T-cell (primary cell): Measurements from ENCODE around the gene SYNGR3. TPM values are rescaled to one million over a fixed set of nuclear protein-coding genes. Genes with fewer than 3 reads are reported as not detected.

ENCODE experiments used
- ATAC-seq, 4 experiments: fragments of 200-7000 bp in 3 of 4; fragments of 150-1000 bp in 1 of 4; cut with Tn5 transposase; replicated peaks in 1 of 4; 1 replicate in 3 of 4; 2 replicates in 1 of 4; pipeline ENCODE4 v1.10.0; 2021; ENCODE audit warnings: moderate library complexity in 3 of 4, mild to moderate bottlenecking in 2 of 4, moderate number of reproducible peaks in 1 of 4
- CTCF ChIA-PET, 2 donors: fragments of 300-600 bp; sonication (Branson Sonifier 250); formaldehyde crosslinking; loops; one replicate each; lab custom pipeline; 2022; ENCODE audit warnings: antibody characterized with exemption in 2 of 2; lab: Charles Lee
- POLR2A ChIA-PET, 2 donors: fragments of 300-600 bp; sonication (Branson Sonifier 250); formaldehyde crosslinking; loops; one replicate each; lab custom pipeline; 2022; ENCODE audit warnings: antibody characterized with exemption in 2 of 2; lab: Charles Lee
- DNase-seq, 35 experiments: peaks; one replicate each; pipeline versions ENCODE4 v3.0.0 to v3.0.0-alpha.2; 2013 to 2023
- H3K27ac ChIP-seq: one replicate; pipeline ENCODE4 v1.5.1; 2013; ENCODE audit warnings: low read length
- H3K27me3 ChIP-seq, 2 experiments: replicated peaks in 1 of 2; 1 replicate in 1 of 2; 2 replicates in 1 of 2; pipeline versions ENCODE4 v1.6.1 to v1.7.0; 2013; ENCODE audit warnings: low read length in 1 of 2, mixed read lengths in 1 of 2; ENCODE audit not compliant: control insufficient read depth in 2 of 2, insufficient read depth in 2 of 2; ENCODE audit errors: extremely low read depth in 1 of 2
- H3K36me3 ChIP-seq, 2 donors: 1 replicate in 1 of 2; 2 replicates in 1 of 2; pipeline versions ENCODE4 v1.6.1 to v1.7.0; 2013; ENCODE audit warnings: low read length in 1 of 2; ENCODE audit not compliant: control insufficient read depth in 2 of 2, insufficient read depth in 1 of 2; ENCODE audit errors: extremely low read depth in 1 of 2
- H3K4me1 ChIP-seq, 2 experiments: 1 replicate in 1 of 2; 2 replicates in 1 of 2; pipeline versions ENCODE4 v1.6.1 to v1.7.0; 2013; ENCODE audit warnings: low read length in 2 of 2, mixed read lengths in 1 of 2; ENCODE audit not compliant: insufficient read depth in 2 of 2, control insufficient read depth in 1 of 2; ENCODE audit errors: extremely low read depth in 1 of 2
- H3K4me3 ChIP-seq, 2 donors: 1 replicate in 1 of 2; 2 replicates in 1 of 2; pipeline versions ENCODE4 v1.5.1 to v1.7.0; 2013; ENCODE audit warnings: mild to moderate bottlenecking in 2 of 2, low read length in 1 of 2, moderate library complexity in 1 of 2; ENCODE audit not compliant: control insufficient read depth in 1 of 2; ENCODE audit errors: extremely low read depth in 1 of 2
- H3K9me3 ChIP-seq: 2 replicates; pipeline ENCODE4 v1.7.0; 2013
- H3K27ac Mint-ChIP-seq, 2 donors: one replicate each; pipeline ENCODE4 v1.8.0; 2020 to 2021; ENCODE audit warnings: mild to moderate bottlenecking in 2 of 2, mixed read lengths in 2 of 2
- H3K27me3 Mint-ChIP-seq, 2 donors: one replicate each; pipeline ENCODE4 v1.8.0; 2021 to 2022; ENCODE audit warnings: mixed read lengths in 2 of 2
- H3K36me3 Mint-ChIP-seq: one replicate; pipeline ENCODE4 v1.8.0; 2021; ENCODE audit warnings: mixed read lengths
- H3K4me1 Mint-ChIP-seq, 3 donors: one replicate each; pipeline ENCODE4 v1.8.0; 2020 to 2022; ENCODE audit warnings: mixed read lengths in 3 of 3, mild to moderate bottlenecking in 1 of 3
- H3K4me3 Mint-ChIP-seq, 3 donors: one replicate each; pipeline ENCODE4 v1.8.0; 2020 to 2022; ENCODE audit warnings: mild to moderate bottlenecking in 3 of 3, mixed read lengths in 3 of 3, moderate library complexity in 3 of 3
- H3K9me3 Mint-ChIP-seq, 3 donors: one replicate each; pipeline ENCODE4 v1.8.0; 2020 to 2022; ENCODE audit warnings: mixed read lengths in 3 of 3
- WGBS: methylation state at CpG from one replicate; pipeline ENCODE4 v1.1.5; 2013; ENCODE audit warnings: missing lambda C conversion rate; ENCODE audit not compliant: insufficient coverage; 5-methylcytosine and 5-hydroxymethylcytosine counted together
- total RNA-seq, 35 experiments: library from RNA in 6 of 35; stranded (reverse) in 6 of 35; fragments of 120-200 nt in 1 of 35; gene quantifications; one replicate each; pipeline versions ENCODE4 v1.2.1 to v1.2.4 and lab custom pipeline; 2013 to 2026

SYNGR3 gene
- total RNA-seq, 5 donors from 2014 or later (not counting 1 experiment from before 2014, with no cell fraction given): 1.1 to 5.7 (median 1.7) TPM

DNA sequence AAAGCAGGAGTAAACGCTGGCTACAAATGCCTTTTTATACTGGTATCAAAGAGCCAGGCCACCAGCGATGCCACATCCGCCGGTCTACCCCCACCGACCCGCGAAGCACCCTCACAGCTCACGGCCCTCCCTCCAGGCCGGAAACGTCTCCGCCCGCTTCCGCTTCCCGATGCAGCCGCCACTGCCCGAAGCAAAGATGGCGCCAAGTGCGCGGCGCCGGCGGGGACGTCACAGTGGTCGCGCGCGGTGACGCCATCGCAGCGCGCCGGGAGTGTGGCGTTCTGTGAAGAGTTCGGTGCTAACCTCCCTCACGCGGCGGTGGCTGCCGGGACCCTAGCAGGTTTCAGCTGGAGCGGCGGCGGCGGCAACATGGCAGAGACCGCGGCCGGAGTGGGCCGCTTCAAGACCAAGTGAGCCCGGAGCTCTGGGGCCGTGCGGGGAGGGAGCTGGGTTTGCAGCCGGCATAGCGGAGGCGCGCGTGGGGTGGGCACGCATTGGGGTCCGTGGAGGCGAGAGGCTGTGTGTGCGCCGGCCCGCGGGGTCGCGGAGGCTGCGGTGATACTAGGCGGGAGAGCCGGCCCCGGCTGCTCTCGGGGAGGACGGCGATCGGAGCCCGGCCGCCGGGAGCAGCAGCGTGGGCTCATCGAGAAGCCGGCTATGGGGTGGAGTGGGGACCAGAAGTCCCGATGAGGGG lies 17.8 kb upstream of the SYNGR3 start, which contains the start of gene TBL3:
TSS of gene TBL3 (plus strand) at position 258 of the 694 bp plus-strand sequence. CDS start at position 370, 112 bp downstream.
- POLR2A ChIA-PET: no interaction called here
- Histone ChIP-seq H3K27ac (peak within 1 kb of the TSS; percentile 85), H3K36me3 (peaks cover 13 to 28% of the 10 kb centered on the region in 2 donors), H3K4me1 (peaks cover 2 to 32% of the 10 kb centered on the region in 2 experiments), H3K4me3 (peak within 1 kb of the TSS; percentile 72 to 73), H3K9me3 (no peaks in the 10 kb centered on the region), H3K27me3 (peaks cover 0 to 41% of the 10 kb centered on the region in 2 experiments)
- DNase-seq (peak; percentile 92 to 98 (median 95)), ATAC-seq (peak; percentile 95 to 97 (median 96))
- H3K9me3 Mint-ChIP-seq: no peaks in the 10 kb centered on the region
- peak within 1 kb of the TSS; percentile 99 to 100 for H3K27ac Mint-ChIP-seq
- CTCF ChIA-PET: interaction anchor here in 1 of 2 donors (1.0 kb wide), 1 partner anchor 13 kb away, joined by 4 read pairs; the partner anchor contains the start of gene NDUFB10
- peaks cover 18 to 23% (median 21%) of the 10 kb centered on the region in 3 donors for H3K4me1 Mint-ChIP-seq
- peaks cover 0 to 4% of the 10 kb centered on the region in 2 donors for H3K27me3 Mint-ChIP-seq
- peaks cover 16% of the 10 kb centered on the region for H3K36me3 Mint-ChIP-seq
- peak within 1 kb of the TSS; percentile 92 to 99 (median 95) for H3K4me3 Mint-ChIP-seq
- WGBS: under 1% methylated on average over 76 of the region's 78 CpGs

DNA sequence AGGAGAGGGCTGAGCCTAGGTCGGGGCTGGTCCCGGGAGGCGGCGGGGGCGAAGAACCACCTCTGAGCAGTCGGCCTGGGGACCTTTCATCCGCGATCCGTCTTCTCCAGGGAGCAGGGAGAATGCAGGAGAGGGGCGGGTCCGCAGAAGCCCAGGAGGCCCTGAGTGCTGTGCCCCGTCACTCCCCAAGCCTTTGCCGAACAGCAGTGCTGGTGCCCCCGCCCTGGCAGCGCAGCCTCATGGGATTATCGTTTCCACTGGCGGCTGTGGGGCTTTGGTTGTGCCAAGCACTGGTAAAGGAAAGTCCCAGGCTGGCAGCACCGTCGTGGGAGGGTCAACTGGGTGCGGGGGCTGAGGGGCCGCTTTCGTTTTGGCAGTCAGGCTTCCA lies 17.3 kb upstream of the SYNGR3 start:
- peak overlapping the region; percentile 92 to 99 (median 95) for H3K4me3 Mint-ChIP-seq
- peaks cover 13 to 32% of the 10 kb centered on the region in 2 donors for H3K36me3 ChIP-seq
- H3K36me3 Mint-ChIP-seq: peaks cover 18% of the 10 kb centered on the region
- CTCF ChIA-PET: no interaction called here
- DNase-seq (no peak), ATAC-seq (no peak)
- H3K27me3 Mint-ChIP-seq: peaks cover 0 to 4% of the 10 kb centered on the region in 2 donors
- no peak overlapping the region for H3K27ac Mint-ChIP-seq
- H3K9me3 ChIP-seq: no peaks in the 10 kb centered on the region
- H3K4me1 Mint-ChIP-seq: peaks cover 18 to 23% (median 21%) of the 10 kb centered on the region in 3 donors
- peaks cover 0 to 47% of the 10 kb centered on the region in 2 experiments for H3K27me3 ChIP-seq
- H3K4me1 ChIP-seq: peaks cover 2 to 32% of the 10 kb centered on the region in 2 experiments
- H3K27ac ChIP-seq: no peak overlapping the region
- H3K9me3 Mint-ChIP-seq: no peaks in the 10 kb centered on the region
- POLR2A ChIA-PET: no interaction called here
- WGBS: 1% methylated on average over 22 of the region's 22 CpGs
- peak overlapping the region; percentile 72 to 73 for H3K4me3 ChIP-seq

DNA sequence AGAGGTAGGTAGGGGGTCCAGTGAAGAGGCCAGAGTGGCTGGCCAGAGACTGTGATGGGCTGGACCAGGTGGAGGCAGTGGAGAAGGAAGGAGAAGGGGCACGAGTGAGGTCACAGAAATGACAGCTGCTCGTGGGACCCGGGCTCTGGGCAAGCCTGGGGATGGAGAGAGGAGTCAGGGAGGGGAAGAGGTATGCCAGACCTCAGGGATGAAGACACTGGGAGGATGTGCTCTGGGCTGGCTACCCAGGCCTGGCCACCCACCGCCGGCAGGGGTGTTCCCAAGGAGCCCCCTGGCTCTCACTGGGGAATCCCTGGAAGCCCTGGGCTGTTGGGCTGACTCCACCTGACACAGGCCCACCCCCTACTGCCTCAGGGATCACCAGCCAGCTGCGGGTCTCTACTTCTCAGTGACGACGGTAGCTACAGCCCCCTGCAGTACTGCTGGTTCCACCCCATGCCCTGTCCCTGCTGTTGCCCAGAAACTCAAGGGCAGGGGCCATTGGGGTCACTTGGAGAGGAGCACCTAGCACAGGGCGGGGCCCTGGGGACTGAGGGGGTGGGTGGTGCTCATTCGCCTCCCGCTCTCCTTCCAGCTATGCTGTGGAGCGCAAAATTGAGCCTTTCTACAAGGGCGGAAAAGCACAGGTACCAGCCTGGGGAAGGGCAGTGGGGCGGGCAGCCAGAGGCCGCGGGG lies 16.2 kb upstream of the SYNGR3 start:
- Histone ChIP-seq H3K4me3 (no peak overlapping the region), H3K36me3 (peaks cover 17 to 38% of the 10 kb centered on the region in 2 donors), H3K9me3 (no peaks in the 10 kb centered on the region), H3K27ac (no peak overlapping the region), H3K4me1 (peaks cover 2 to 32% of the 10 kb centered on the region in 2 experiments), H3K27me3 (peaks cover 0 to 58% of the 10 kb centered on the region in 2 experiments)
- H3K4me1 Mint-ChIP-seq: peaks cover 18 to 23% (median 21%) of the 10 kb centered on the region in 3 donors
- ChIA-PET CTCF (no interaction called here), POLR2A (no interaction called here)
- 87% methylated on average over 13 of the region's 16 CpGs for WGBS
- no peak overlapping the region for H3K27ac Mint-ChIP-seq
- DNase-seq: no peak
- no peaks in the 10 kb centered on the region for H3K9me3 Mint-ChIP-seq
- peak overlapping the region in 2 of 3 donors; percentile 28 to 99 for H3K4me3 Mint-ChIP-seq
- ATAC-seq: no peak
- peaks cover 0 to 4% of the 10 kb centered on the region in 2 donors for H3K27me3 Mint-ChIP-seq
- H3K36me3 Mint-ChIP-seq: peaks cover 20% of the 10 kb centered on the region

DNA sequence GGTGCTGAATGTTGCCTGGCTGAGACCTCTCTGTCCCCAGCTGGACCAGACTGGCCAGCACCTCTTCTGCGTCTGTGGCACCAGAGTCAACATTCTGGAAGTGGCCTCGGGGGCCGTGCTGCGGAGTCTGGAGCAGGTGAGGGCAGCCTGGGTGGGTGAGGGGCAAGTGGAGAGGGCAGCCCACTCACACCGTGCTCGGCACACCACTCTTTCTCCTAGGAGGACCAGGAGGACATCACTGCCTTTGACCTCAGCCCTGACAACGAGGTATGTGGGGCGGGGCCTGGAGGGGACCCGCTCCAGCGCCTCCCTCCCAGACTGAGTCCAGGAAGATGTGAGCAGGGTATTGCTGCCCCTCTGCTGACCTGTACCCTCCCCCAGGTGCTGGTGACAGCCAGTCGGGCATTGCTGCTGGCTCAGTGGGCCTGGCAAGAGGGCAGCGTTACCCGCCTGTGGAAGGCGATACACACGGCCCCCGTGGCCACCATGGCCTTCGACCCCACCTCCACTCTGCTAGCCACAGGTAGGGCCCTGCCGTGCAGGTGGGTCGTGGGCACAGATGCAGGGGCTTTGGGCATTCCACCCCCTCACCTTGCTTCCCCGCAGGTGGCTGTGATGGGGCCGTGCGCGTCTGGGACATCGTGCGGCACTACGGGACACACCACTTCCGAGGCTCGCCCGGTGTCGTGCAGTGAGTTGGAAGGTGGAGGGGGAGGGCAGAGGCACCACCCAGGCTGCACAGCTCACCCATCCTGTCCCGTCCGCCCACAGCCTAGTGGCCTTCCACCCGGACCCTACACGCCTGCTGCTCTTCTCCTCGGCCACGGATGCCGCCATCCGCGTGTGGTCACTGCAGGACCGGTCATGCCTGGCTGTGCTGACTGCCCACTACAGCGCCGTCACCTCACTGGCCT lies 15.4 kb upstream of the SYNGR3 start:
- H3K36me3 Mint-ChIP-seq: peaks cover 20% of the 10 kb centered on the region
- H3K4me3 ChIP-seq: no peak overlapping the region
- H3K27me3 ChIP-seq: peaks cover 0 to 62% of the 10 kb centered on the region in 2 experiments
- H3K9me3 ChIP-seq: no peaks in the 10 kb centered on the region
- H3K4me1 Mint-ChIP-seq: peaks cover 18 to 23% (median 21%) of the 10 kb centered on the region in 3 donors
- peaks cover 2 to 34% of the 10 kb centered on the region in 2 experiments for H3K4me1 ChIP-seq
- no peak overlapping the region for H3K27ac Mint-ChIP-seq
- ATAC-seq (no peak), DNase-seq (no peak)
- ChIA-PET CTCF (no interaction called here), POLR2A (no interaction called here)
- H3K4me3 Mint-ChIP-seq: peak overlapping the region; percentile 28 to 99 (median 41)
- no peaks in the 10 kb centered on the region for H3K9me3 Mint-ChIP-seq
- peaks cover 17 to 38% of the 10 kb centered on the region in 2 donors for H3K36me3 ChIP-seq
- no peak overlapping the region for H3K27ac ChIP-seq
- peaks cover 0 to 4% of the 10 kb centered on the region in 2 donors for H3K27me3 Mint-ChIP-seq
- WGBS: 94% methylated on average over 27 of the region's 42 CpGs

DNA sequence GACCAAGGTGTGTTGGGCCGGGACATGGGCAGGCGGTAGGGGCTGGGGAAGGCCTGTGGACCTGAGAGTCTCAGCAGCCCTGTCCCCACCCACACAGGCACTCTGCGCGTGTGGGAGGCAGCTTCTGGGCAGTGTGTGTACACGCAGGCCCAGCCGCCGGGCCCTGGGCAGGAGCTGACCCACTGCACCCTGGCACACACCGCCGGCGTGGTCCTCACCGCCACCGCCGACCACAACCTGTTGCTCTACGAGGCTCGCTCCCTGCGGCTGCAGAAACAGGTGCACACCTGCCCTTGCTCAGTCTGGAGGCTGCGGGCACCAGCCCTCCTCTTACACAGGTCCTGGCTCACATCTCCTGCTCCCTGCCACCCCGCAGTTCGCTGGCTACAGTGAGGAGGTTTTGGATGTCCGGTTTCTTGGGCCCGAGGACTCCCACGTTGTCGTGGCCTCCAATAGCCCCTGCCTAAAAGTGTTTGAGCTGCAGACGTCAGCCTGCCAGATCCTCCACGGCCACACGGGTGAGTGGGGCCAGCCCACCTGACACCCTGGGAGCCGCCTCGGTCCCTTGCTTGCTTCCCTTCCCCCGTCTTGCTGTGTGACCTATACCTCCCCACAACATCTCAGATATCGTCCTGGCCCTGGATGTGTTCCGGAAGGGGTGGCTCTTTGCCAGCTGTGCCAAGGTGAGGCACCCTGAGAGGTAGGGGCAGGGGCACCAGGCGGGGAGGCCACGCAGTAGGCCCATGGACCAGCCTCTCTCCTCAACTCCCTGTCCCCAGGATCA lies 14.1 kb upstream of the SYNGR3 start:
- ATAC-seq (no peak), DNase-seq (no peak)
- peaks cover 20% of the 10 kb centered on the region for H3K36me3 Mint-ChIP-seq
- Histone ChIP-seq H3K9me3 (no peaks in the 10 kb centered on the region), H3K4me3 (no peak overlapping the region), H3K27ac (no peak overlapping the region), H3K4me1 (peaks cover 2 to 42% of the 10 kb centered on the region in 2 experiments), H3K27me3 (peaks cover 0 to 74% of the 10 kb centered on the region in 2 experiments), H3K36me3 (peaks cover 17 to 38% of the 10 kb centered on the region in 2 donors)
- H3K9me3 Mint-ChIP-seq: no peaks in the 10 kb centered on the region
- 97% methylated on average over 18 of the region's 33 CpGs for WGBS
- CTCF ChIA-PET: interaction anchor here in 1 of 2 donors (0.5 kb wide), 1 partner anchor 202 kb away, joined by 3 read pairs; no protein-coding TSS in a partner anchor
- H3K27me3 Mint-ChIP-seq: peaks cover 0 to 9% of the 10 kb centered on the region in 2 donors
- no peak overlapping the region for H3K27ac Mint-ChIP-seq
- peaks cover 18 to 24% (median 23%) of the 10 kb centered on the region in 3 donors for H3K4me1 Mint-ChIP-seq
- POLR2A ChIA-PET: no interaction called here
- peak overlapping the region in 1 of 3 donors; percentile 6 for H3K4me3 Mint-ChIP-seq
